Activated effector memory CD4-positive, alpha-beta T cell treated with anti-CD3 and anti-CD28 coated beads, Interleukin-2, amount 50 U/mL, for 16 hours (primary cell): Measurements from ENCODE around the gene NLRP3.
A peak's percentile ranks its signal among the peaks of the same experiment; 100 is the strongest.
"Not testable (repeated sequence)": the region's sequence is repeated elsewhere in the genome, so short reads cannot be mapped to it uniquely, and the experiment has no call there.

Experiments used
- DNase-seq: peaks from one replicate; pipeline ENCODE4 v3.0.0-alpha.2; 2020

Gene NLRP3

DNA sequence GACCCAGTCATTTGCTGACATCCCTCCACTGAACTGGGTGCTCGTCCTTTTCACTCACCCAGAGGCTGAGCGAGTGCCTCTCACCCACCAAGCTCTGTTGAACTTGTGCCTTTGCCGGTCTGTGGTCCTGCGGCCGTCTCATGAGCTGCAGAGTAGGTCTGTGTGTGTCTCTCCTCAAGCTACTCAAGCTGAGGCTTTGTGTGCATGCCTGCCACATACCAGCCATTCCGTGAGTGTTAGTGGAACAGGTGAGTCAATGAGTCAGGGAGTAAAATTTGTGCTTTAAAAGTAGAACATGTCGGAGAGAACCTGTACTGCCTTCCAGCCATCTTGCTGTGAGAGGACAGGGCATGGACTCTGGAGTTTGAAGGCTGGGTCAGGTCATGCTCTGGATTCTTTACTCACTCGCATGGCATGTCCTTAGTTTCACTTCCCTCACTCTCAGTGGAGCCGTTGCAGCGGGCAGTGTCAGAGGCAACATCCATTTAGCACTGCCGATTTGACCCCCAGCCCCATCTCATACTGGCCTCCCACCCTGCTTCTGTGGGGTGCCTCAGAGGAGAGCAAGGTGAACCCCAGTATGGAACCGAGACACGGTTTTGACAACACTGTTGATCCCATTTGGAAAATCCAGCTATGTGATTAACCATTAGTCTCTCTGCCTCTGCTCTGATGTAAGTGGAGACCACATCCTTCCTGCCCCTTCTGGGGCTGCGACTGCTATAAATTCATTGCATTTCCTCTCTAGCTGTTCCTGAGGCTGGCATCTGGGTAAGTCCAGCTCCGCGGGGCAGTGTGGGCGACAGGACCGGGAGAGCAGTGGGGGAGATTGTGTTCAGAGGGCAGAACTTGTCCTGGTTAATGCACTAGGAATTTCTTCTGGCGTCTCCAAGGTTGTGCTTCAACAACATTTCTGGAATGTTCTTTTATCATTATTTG lies at the start of gene NLRP3:
Gene NLRP3 (plus strand): TSS at position 751 of the 939 bp plus-strand sequence. CDS start 2,628 bp downstream, outside the sequence.
- peak; percentile 74 for DNase-seq

DNA sequence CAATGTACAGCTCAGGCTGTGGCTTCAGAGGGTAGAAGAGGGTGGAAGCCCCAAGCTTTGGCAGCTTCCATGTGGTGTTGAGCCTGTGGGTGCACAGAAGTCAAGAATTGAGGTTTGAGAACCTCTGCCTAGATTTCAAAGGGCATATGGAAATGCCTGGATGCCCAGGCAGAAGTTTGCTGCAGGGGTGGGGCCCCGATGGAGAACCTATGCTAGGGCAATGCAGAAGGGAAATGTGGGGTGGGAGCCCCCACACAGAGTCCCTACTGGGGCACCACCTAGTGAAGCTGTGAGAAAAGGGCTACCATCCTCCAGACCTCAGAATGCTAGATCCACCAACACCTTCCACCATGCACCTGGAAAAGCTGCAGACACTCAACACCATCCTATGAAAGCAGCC lies 49.6 kb upstream of the NLRP3 start:
- DNase-seq: not testable (repeated sequence)

DNA sequence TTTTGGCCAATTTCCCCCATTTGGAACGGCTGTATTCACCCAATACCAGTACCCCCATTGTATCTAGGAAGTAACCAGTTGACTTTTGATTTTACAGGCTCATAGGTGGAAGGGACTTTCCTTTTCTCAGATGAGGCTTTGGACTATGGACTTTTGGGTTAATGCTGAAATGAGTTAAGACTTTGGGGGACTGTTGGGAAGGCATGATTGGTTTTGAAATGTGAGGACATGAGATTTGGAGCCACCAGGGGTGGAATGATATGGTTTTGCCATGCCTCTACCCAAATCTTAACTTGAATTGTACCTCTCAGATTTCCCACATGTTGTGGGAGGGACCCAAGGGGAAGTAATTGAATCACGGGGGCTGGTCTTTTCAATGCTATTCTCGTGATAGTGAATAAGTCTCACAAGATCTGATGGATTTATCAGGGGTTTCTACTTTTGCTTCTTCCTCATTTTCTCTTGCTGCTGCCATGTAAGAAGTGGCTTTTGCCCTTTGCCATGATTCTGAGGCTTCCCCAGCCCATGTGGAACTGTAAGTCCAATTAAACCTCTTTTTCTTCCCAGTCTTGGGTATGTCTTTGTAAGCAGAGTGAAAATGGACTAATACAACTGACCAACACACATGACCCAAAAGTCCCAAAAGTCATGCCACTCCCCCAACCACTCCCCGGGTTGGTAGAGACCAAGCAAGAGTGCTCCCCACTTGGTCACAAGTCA lies 48.9 kb upstream of the NLRP3 start:
- no peak for DNase-seq

DNA sequence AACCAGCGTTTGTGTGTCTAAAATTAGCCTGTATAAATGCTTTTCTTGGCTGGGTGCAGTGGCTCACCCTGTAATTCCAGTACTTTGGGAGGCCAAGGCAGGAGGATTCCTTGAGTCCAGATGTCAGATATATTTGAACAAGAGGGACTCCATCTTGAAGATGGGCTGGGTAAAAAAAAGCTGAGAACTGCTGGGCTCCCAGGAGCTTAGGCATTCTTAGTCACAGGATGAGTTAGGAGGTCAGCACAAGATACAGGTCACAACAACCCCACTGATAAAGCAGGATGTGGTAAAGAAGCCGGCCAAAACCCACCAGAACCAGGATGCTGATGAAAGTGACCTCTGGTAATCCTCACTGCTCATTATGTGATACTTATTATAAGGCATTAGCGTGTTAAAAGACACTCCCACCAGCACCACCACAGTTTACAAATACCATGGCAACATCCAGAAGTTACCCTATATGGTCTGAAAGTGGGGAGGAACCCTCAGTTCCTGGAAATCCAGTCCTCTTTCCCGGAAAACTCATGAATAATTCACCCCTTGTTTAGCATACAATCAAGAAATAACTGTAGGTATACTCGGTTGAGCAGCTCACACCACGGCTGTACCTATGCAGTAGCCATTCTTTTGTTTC lies 48.1 kb upstream of the NLRP3 start:
- DNase-seq: no peak

DNA sequence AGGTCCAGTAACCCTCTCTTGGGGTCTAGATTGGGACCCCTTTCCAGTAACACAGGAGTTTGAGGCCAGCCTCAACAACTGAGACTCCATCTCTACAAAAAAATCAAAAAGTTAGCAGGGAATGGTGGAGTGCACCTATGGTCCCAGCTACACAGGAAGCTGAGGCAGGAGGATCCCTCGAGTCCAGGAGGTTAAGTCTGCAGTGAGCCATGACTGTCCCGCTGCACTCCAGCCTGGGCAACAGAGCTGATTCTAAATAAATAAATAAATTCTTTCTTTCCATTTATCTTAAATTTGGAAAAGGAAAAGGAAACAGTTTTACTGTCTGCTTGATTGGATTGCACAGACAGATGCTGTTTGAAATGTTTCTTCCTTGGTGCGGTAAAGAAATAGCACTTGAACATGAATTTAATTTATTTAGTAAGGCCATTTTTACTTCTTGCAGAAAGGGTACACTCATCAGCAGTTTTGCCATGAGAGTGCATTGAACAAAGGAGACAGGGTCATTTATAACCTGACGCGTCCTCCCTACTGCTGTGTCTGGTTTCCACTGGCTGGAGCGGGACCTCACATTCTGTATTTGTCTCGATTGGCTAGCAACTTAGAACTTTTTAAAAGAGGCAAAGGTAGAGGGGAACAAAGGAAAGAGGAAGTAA lies 47.4 kb upstream of the NLRP3 start:
- DNase-seq: no peak

DNA sequence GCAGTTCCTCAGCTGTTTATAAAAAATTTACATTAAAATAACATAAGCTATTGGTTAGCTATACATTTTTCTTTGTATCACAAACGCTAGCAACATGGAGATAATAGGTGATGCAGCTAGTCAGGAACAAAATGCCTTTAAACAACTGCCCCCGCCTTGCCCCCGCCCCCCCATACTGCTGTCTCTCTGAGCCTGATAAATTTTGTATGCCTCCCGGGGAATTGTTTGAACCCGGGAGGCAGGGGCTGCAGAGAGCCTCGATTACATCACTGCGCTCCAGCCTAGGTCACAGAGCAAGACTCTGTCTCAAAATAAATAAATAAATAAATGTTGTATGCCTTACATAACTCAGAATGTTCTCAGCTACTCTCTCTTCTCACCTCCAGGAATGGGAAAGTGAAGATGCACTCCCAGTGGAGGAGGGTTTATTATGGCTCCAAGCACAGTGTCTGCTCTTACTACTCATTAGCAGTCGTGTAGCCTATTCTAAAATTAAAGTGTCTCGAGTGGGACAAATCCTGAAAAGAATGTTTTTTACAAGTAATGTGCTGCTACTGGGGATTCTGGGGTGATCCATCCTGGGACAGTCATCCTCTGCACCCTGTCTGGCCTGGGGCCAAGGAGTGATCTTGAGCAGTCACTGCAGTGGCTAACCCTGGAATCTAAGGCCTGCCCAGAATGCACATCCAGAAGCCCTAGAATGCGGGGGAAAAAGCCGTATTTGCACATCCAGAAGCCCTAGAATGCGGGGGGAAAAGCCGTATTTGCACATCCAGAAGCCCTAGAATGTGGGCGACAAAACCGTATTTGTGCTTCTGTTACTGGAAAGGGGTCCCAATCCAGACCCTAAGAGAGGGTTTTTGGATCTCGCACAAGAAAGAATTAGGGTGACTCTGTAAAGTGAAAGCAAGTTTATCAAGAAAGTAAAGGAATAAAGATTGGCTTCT lies 44.9 kb upstream of the NLRP3 start:
- no peak for DNase-seq

DNA sequence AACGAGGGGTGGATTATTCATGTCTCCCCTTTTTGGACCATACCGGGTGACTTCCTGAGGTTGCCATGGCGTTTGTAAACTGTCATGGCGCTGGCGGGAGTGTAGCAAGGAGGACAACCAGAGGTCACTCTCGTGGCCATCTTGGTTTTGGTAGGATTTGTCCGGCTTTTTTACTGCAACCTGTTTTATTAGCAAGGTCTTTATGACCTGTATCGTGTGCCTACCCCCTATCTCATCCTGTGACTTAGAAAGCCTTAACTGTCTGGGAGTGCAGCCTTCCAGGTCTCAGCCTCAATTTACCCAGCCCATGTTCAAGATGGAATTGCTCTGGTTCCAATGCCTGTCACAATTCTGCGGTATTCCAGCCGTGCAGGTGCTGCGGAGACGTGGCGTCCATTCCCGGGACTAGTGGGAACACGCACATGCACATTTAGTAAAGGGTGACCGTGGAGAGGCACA lies 44.1 kb upstream of the NLRP3 start:
- no peak for DNase-seq

DNA sequence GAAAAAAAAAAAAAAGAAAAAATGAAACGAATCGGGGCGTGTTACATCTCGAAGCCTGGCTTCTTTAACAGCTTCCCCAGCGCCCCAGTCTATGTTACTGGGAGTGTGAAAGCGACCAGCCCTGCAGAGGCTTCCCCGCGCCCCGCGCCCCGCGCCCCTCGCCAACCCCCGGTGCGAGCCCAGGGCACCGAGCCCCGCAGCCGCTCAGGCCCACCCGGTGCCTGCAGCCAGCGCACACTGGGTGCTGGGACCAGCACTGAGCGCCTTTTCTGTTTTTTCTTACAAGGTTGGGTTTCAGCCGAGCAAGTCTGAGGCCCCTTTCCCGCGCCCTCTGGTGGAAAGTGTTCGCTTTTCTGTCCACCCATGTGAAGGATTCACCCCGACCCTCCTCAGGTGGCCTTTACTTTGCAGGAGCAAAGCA lies 42.2 kb upstream of the NLRP3 start:
- peak; percentile 82 for DNase-seq

DNA sequence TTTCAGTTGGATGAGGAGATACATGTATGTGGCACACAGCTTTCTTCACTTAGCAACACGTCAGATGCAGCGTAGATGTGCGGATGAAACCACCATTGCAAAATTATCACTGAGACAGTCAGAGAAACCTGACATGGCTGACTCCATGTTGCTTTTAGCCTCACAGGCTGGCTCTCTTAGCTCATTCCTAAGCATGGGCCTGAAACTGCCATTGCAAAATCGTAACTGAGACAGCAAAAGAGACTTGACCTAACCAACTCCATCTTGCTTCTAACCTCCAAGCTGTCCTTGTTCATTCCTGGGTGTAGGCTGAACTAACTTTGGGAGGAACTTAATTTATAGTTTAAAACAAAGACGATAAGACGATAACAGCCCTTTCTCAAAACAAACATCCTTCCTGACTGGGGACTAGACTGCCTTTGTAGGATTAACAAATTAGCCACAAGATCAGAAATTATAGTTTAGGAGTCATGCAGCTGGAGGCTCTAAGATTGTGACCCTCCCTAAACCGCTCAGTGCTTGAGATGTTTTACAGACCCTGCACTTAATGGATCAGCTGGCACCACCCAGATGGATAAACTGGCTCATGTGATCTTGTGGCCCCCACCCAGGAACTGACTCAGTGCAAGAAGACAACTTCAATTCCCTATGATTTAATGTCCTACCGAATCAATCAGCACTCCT lies 41.2 kb upstream of the NLRP3 start:
- not testable (repeated sequence) for DNase-seq

DNA sequence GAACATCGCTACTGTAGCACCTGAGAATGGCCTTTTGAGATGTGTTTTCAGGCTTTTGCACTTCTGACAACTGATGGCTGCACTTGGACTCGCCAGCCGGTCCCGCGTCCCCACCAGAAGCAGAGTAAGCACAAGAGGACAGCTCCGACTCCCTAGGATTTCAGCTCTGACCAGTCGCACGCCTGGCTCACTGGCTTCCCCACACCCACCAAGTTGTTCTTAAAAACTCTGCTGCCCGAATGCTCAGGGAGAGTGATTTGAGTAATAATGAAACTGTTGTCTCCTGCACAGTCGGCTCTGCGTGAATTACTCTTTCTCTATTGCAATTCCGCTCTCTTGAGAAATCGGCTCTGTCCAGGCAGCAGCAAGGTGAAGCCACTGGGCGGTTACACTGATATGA lies 40.2 kb upstream of the NLRP3 start:
- DNase-seq: no peak

DNA sequence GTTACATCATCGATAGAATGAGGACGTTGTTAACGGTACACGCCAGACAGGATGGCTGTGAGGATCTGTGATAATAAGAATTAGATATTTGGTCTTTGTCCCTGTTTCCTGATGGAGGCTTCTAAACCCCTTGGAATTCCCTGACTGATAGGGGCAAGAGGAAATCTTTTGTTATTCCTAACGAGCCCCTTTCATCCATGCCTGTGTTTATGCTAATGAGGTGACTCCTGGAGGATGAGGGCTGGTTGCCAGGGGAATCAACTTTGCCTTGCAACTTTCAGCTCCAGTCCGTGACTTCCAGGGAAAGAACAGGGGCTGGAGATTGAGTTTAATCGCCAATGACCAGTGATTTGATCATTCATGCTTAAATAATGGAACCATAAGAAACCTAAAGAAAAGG lies 39.3 kb upstream of the NLRP3 start:
- no peak for DNase-seq

DNA sequence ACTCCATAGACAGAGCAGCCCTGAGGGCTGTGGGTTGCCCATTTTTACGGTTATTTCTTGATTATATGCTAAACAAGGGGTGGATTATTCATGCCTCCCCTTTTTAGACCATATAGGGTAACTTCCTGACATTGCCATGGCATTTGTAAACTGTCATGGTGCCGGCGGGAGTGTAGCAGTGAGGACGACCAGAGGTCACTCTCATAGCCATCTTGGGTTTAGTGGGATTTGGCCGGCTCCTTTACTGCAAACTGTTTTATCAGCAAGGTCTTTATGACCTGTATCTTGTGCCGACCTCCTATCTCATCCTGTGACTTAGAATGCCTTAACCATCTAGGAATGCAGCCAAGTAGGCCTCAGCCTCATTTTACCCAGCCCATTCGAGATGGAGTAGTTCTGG lies 38.3 kb upstream of the NLRP3 start:
- not testable (repeated sequence) for DNase-seq

DNA sequence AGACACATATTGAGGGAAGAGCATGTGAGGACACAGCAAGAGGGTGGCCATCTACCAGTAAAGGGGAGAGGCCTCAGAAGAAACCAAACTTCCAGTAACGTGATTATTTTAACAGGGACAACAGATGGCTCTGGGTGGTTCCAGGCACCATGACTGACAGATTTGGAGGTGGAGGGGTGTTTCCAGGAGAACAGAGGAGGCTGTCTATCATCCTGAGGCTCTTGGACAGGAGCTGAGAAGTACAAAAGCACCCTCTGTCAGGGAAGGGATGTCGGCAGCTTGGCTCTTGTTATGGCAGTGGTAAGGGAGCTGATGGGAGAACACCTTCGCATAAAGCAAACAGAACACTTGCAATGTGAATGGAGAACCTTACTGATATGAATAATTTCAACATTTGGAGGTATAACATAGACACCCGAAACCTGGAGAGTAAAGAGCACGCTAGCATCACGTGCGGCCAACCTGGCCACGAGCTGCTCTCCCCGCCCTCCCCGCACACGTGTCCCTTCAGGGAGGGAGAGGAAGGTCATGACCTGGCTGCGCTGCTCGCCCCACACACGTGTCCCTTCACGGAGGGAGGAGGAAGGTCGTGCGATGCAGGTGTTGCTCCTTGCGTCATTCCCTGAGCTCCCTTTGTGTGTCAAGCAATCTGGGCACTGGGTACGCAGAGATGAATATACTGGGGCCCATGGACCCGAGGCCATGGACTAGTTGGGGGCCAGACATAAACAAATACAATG lies 37.5 kb upstream of the NLRP3 start:
- DNase-seq: no peak

DNA sequence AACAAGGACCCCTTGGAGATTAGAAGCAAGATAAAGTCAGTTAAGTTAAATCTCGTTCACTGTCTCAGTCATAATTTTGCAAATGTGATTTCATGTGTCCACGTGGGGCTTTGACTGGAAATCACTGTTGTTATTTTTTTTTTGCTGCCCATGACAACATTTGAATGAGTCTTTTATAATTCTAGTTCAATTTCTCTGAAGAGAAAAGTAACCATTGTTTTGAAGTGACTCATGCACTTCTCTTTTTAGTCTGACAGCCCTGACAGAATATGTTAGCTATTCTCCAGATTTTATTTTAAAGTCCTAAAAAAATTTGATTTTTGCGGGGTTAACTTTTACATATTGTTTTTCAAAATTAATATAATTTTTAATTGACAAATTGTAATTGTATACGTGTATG lies 30.7 kb upstream of the NLRP3 start:
- DNase-seq: no peak

DNA sequence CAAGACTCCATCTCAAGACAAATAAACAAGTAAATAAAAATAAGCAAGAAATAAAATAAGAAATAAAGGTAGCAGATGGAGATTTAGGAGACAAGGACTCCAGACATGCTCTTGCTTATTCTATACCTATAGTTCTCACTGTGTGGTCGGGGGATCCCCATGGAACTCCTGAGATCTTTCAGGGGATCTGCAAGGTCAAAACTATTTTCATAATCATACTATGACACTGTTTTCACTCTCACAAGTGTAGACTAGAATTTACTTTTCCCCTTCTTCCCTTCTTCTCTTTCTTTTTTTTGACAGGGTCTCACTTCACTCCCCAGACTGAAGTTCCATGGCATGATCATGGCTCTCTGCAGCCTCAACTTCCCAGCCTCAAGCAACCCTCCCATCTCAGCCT lies 29.8 kb upstream of the NLRP3 start:
- no peak for DNase-seq

DNA sequence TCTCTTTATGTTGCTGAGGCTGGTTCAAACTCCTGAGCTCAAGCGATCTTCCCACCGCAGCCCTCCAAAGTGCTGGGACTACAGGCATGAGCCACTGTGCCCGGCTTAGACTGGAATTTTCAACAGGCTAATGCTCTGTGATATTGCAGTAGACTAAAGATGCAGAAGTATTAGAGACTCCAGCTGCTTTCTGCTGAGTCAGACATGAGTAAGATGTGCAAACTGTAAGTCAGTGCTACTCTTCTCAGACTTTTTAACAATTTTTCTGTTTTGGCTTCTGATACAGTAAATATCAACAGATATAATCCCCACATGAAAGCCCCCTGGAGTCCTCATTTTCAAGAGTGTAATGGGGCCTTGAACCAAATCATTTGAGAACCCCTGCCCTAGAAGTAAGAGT lies 29.3 kb upstream of the NLRP3 start:
- DNase-seq: no peak

DNA sequence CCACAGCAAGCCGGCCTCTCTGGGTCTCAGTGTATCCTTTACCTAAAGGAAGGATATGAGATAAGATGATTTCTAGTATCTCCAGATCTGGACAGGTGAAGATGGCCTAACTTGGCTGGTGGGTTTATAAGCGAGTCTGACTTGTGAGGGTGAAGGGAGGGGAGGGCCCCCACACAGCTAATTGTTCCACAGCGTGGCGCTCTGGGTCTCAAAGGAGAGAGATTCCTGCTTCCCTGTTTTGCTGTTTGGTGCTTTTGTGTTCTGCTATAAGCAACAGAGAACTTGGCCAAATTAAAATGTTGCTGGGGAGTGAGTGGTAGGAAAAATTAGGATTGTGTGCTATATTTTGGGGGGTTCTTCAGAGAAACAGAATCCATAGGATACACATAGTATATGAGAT lies 28.9 kb upstream of the NLRP3 start:
- DNase-seq: no peak

DNA sequence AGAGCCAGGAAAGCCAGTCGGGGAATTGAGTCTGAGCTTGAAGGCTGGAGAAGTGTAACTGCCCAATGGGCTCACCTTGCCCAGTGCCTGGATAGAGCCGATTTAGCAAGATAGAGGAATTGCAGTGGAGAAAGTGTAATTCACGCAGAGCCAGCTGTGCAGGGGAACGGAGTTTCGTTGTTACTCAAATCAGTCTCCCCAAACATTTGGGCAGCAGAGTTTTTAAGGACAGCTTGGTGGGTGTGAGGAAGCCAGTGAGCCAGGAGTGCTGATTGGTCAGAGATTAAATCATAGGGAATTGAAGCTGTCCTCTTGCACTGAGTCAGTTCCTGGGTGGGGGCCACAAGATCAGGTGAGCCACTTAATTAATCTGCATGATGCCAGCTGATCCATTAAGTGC lies 28.4 kb upstream of the NLRP3 start:
- no peak for DNase-seq

DNA sequence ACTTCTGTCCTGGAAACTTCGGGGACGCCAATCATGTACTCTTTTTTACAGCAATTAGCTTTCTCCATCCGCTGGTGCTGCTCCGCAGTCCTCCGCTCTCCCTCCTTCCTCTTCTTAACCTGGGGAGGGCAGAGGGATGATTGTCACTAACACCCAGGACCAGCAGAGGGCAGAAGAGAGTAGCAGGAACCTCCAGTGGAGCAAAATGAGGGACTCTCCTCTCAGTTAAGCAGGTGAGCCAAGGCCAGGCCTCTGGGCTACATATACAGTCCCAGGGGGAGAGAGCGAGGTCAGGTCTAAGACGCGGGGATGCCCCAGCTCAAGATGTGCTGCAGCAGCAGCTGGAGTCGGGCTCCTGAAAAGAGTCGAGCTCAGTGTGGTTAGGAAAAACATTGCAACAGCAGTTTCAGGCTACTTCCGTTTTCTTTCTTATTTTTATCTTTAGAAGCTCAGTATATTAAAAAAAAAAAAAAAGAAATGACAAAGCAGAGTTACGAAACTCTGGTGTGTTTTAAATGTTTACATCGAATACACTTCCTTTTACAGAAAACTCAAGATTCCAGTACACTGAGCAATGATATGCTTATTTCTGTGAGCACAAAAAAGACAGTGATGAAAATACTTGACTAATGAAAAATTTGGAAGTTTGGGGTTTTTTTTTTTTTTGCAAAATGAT lies 25.7 kb upstream of the NLRP3 start:
- DNase-seq: peak; percentile 91

DNA sequence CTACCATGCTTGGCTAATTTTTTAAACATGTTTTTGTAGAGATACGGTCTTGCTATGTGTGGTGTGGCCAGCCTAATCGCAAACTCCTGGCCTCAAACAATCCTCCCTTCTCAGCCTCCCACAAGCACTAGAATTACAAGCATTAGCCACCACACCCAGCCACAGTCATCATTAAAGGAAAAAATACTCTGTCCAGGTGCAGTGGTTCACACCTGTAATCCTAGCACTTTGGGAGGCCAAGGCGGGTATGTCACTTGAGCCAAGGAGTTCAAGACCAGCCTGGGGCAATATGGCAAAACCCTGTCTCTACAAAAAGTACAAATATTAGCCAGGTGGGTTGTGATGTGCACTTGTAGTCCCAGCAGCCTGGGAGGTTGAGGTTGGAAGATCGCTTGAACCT lies 25.0 kb upstream of the NLRP3 start:
- no peak for DNase-seq
